Measurements from ENCODE around the gene NPIPA1.
"Not testable (repeated sequence)": the region's sequence is repeated elsewhere in the genome, so short reads cannot be mapped to it uniquely, and the experiment has no call there.

Gene NPIPA1
- long read RNA-seq, partial matches to known transcripts, result 4 of 16 reads
- long read RNA-seq, other reads (novel, unspliced or antisense), result 12 of 16 reads

GRCh38 chr16:14937143-14937542 is at the start of gene NPIPA1:
NPIPA1 (plus strand) TSS chr16:14937443; CDS start chr16:14937443, 0 bp downstream.
- H3K27me3 ChIP-seq (ENCODE audit: insufficient read depth, poor library complexity, severe bottlenecking); H3K4me3 ChIP-seq (replicated peaks; ENCODE audit: insufficient read depth, low read length); H3K27ac ChIP-seq (replicated peaks): not testable (repeated sequence)

GRCh38 chr16:14892111-14892510 is 45.1 kb upstream of the NPIPA1 start:
- DNase-seq (ENCODE audit: low read depth in 1 of 2, low spot score in 1 of 2); H3K27ac ChIP-seq (replicated peaks): not testable (repeated sequence)

More at GRCh38 chr16:14937143-14937542, at the start of gene NPIPA1:
- not testable (repeated sequence) for DNase-seq (ENCODE audit: low read depth in 1 of 2, low spot score in 1 of 2)

DNA sequence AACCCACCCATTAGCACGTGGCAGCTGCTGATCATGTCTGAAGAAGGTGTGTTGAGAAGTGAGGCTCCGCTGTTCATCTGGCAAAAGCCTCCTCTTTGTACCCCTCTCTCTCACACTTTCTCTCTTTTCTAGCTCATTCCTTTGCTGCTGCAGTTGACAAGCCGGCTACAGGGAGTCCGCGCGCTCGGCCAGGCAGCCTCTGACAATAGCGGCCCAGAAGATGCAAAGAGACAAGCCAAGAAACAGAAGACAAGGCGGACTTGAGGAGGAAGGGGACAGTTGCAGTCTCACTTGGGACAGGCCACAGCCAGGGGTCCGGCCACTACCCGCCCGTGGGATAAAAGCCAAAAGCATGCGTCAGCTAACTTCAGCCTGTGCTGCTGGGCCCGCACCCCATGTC is 41.9 kb upstream of the NPIPA1 start:
- H3K27me3 ChIP-seq (ENCODE audit: insufficient read depth, poor library complexity, severe bottlenecking); H3K27ac ChIP-seq (replicated peaks); H3K4me3 ChIP-seq (replicated peaks; ENCODE audit: insufficient read depth, low read length); DNase-seq (ENCODE audit: low read depth in 1 of 2, low spot score in 1 of 2): not testable (repeated sequence)

More at GRCh38 chr16:14892111-14892510, 45.1 kb upstream of the NPIPA1 start:
- H3K4me3 ChIP-seq (replicated peaks; ENCODE audit: insufficient read depth, low read length); H3K27me3 ChIP-seq (ENCODE audit: insufficient read depth, poor library complexity, severe bottlenecking): not testable (repeated sequence)

DNA sequence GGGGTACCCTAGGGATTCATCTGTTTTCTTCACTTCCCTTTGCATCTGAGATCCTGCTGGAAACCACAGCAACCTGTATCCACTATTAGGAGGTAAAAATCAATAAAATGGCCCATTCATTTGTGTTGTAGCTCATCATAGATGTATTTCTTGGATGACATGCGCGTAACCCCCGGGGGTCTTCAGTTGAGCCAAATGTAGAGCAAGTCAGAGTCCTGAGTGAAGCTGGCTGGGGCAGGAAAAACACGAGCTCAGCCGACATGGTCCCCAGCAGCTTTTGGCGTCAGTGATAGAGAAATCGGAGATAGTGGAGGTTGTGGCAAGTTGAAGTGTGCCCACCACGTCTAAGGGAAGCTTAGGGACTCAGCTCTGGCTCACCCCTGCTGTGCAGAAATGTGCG is 41.2 kb upstream of the NPIPA1 start:
- not testable (repeated sequence) for DNase-seq (ENCODE audit: low read depth in 1 of 2, low spot score in 1 of 2); H3K4me3 ChIP-seq (replicated peaks; ENCODE audit: insufficient read depth, low read length); H3K27me3 ChIP-seq (ENCODE audit: insufficient read depth, poor library complexity, severe bottlenecking); H3K27ac ChIP-seq (replicated peaks)

GRCh38 chr16:14897006-14897664 is 40.1 kb upstream of the NPIPA1 start:
- not testable (repeated sequence) for H3K4me3 ChIP-seq (replicated peaks; ENCODE audit: insufficient read depth, low read length); H3K27me3 ChIP-seq (ENCODE audit: insufficient read depth, poor library complexity, severe bottlenecking); H3K27ac ChIP-seq (replicated peaks); DNase-seq (ENCODE audit: low read depth in 1 of 2, low spot score in 1 of 2)

- H3K27me3 ChIP-seq (ENCODE audit: insufficient read depth, poor library complexity, severe bottlenecking); DNase-seq (ENCODE audit: low read depth in 1 of 2, low spot score in 1 of 2); H3K27ac ChIP-seq (replicated peaks); H3K4me3 ChIP-seq (replicated peaks; ENCODE audit: insufficient read depth, low read length): not testable (repeated sequence)
These were observed 39.1 kb upstream of the NPIPA1 start for GRCh38 chr16:14898162-14898561.

GRCh38 chr16:14903191-14903957 is 33.9 kb upstream of the NPIPA1 start:
- not testable (repeated sequence) for H3K4me3 ChIP-seq (replicated peaks; ENCODE audit: insufficient read depth, low read length); H3K27ac ChIP-seq (replicated peaks); DNase-seq (ENCODE audit: low read depth in 1 of 2, low spot score in 1 of 2); H3K27me3 ChIP-seq (ENCODE audit: insufficient read depth, poor library complexity, severe bottlenecking)
- 0 out of 2 replicates have a peak, but pooled peaks have one; percentile 44 for TF ChIP-seq SPI1 (IDR thresholded peaks at IDR 0.05; ENCODE audit: borderline replicate concordance, low read depth)

- DNase-seq (ENCODE audit: low read depth in 1 of 2, low spot score in 1 of 2); H3K4me3 ChIP-seq (replicated peaks; ENCODE audit: insufficient read depth, low read length); H3K27me3 ChIP-seq (ENCODE audit: insufficient read depth, poor library complexity, severe bottlenecking); H3K27ac ChIP-seq (replicated peaks): not testable (repeated sequence)
These were observed 27.5 kb upstream of the NPIPA1 start for GRCh38 chr16:14909744-14910143.

- H3K27ac ChIP-seq (replicated peaks); DNase-seq (ENCODE audit: low read depth in 1 of 2, low spot score in 1 of 2); H3K27me3 ChIP-seq (ENCODE audit: insufficient read depth, poor library complexity, severe bottlenecking); H3K4me3 ChIP-seq (replicated peaks; ENCODE audit: insufficient read depth, low read length): not testable (repeated sequence)
These were observed 26.2 kb upstream of the NPIPA1 start for GRCh38 chr16:14910833-14911629.

DNA sequence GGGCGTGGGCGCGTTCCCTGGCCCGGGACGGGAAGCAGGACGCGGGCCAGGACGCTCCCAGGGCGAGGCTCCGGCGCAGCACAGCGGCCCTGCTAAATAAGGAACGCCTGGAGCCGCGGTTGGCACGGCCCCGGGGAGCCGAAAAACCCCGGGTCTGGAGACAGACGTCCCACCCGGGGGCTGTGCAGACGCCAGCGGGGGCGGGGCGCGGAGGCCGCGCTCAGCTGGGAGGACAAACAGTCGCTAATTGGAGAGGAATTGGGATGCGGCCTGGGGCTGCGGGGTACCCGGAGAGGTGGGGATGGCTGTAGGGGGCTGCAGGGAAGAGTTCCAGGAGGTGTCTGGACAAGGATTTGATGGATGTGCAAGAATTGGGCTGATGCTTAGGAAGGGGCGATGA is 25.3 kb upstream of the NPIPA1 start:
- peak overlapping the region; percentile 43 for H3K4me3 ChIP-seq (replicated peaks; ENCODE audit: insufficient read depth, low read length)
- peak in 1 of 2 experiments; percentile 47 for DNase-seq (ENCODE audit: low read depth in 1 of 2, low spot score in 1 of 2)
- not testable (repeated sequence) for H3K27me3 ChIP-seq (ENCODE audit: insufficient read depth, poor library complexity, severe bottlenecking); H3K27ac ChIP-seq (replicated peaks)

DNA sequence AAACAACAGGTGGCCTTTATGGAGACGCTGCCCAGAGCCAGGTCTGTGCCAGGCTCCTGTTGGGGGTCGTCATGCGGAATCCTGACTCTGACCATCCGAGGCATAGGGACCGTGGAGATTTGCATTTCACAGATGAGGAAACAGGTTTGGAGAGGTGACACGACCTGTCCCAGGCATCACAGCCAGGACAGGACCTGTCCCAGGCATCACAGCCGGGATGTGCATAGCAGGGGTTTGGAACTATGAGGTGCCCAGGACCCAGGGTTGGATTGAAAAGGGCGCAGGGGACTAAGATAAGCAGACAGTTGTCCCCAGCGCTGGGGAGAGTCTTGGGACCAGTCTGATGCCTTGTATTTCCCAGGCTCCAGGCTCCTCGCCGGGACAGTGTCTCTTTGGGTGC is 24.7 kb upstream of the NPIPA1 start:
- DNase-seq (ENCODE audit: low read depth in 1 of 2, low spot score in 1 of 2); H3K4me3 ChIP-seq (replicated peaks; ENCODE audit: insufficient read depth, low read length); H3K27me3 ChIP-seq (ENCODE audit: insufficient read depth, poor library complexity, severe bottlenecking); H3K27ac ChIP-seq (replicated peaks): not testable (repeated sequence)

- not testable (repeated sequence) for H3K27ac ChIP-seq (replicated peaks); H3K4me3 ChIP-seq (replicated peaks; ENCODE audit: insufficient read depth, low read length); DNase-seq (ENCODE audit: low read depth in 1 of 2, low spot score in 1 of 2); H3K27me3 ChIP-seq (ENCODE audit: insufficient read depth, poor library complexity, severe bottlenecking)
These were observed 18.7 kb upstream of the NPIPA1 start for GRCh38 chr16:14918504-14918903.

DNA sequence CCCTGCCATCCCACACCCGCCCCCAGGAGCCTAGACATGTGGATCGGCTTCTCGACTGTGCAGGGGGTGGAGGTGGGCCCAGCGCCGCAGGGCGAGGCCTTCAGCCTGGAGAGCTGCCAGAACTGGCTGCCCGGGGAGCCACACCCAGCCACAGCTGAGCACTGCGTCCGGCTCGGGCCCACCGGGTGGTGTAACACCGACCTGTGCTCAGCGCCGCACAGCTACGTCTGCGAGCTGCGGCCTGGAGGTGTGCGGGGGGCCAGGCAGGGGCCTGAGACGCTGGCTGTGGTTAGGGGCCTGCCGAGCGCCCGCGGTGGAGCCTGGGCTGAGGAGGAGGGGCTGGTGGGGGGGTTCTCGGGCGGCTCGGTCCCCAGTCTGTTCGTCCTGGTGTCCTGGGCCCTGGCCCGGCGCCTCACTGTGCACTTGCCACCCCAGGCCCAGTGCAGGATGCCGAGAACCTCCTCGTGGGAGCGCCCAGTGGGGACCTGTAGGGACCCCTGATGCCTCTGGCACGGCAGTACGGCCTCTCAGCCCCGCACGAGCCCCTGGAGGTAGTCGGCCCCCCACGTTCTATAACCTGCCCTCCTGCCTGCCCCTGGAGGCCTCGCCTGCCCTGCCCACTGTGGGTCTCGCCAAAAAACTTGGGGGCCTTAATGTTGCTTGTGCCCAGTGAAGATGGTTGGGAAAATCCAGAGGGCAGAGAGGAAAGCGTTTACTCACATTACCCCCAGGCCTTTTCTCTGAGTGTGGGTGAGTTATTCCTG is 17.2 kb upstream of the NPIPA1 start:
- H3K4me3 ChIP-seq (replicated peaks; ENCODE audit: insufficient read depth, low read length); H3K27ac ChIP-seq (replicated peaks); H3K27me3 ChIP-seq (ENCODE audit: insufficient read depth, poor library complexity, severe bottlenecking): not testable (repeated sequence)
- DNase-seq (ENCODE audit: low read depth in 1 of 2, low spot score in 1 of 2), result peak in 1 of 2 experiments; percentile 0

GRCh38 chr16:14922285-14922684 is 15.0 kb upstream of the NPIPA1 start:
- DNase-seq (ENCODE audit: low read depth in 1 of 2, low spot score in 1 of 2); H3K4me3 ChIP-seq (replicated peaks; ENCODE audit: insufficient read depth, low read length); H3K27ac ChIP-seq (replicated peaks); H3K27me3 ChIP-seq (ENCODE audit: insufficient read depth, poor library complexity, severe bottlenecking): not testable (repeated sequence)
